COLO668 (cell line): ENCODE results near the gene ABLIM1.

ENCODE experiments used
- DNase-seq: peaks from one replicate; lab custom pipeline; 2025; ENCODE audit not compliant: unreplicated experiment; lab: John Stamatoyannopoulos, UW

ABLIM1 gene

DNA sequence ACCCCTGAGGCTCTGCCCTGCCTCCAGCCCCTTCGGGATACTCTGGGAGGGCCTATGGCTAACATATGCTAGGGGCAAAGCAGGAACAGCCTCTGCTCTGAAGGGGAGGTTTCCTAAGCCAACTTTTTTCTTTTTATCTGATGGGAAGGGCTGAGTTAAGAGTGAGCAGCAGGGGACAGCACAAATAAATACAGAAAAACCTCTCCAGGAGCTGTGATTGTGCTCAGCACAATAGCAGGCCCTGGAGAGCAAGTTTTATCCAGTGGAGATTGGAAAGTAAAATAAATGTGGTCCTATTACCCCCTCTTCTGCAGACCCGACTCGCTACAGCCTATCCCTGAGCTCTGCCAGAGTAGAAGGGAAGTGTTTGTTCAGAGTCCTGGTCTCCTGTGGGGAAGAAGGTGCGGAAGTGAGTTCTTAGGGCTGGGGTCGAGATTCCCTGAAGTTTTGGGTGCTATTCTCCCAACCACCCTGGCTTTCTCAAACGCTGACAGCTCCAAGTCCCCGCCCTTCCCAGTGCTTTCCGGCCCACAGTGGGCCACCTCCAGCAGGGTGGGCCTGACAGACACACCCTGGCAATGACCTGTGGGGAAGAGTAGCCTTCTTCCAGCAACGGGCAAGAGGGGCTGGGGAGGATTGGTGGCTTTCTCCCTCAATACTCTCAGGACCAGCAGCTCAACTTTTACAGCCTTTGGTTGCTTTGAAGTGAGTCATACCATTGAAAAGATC is 230.8 kb downstream of the ABLIM1 start:
- DNase-seq: no peak

DNA sequence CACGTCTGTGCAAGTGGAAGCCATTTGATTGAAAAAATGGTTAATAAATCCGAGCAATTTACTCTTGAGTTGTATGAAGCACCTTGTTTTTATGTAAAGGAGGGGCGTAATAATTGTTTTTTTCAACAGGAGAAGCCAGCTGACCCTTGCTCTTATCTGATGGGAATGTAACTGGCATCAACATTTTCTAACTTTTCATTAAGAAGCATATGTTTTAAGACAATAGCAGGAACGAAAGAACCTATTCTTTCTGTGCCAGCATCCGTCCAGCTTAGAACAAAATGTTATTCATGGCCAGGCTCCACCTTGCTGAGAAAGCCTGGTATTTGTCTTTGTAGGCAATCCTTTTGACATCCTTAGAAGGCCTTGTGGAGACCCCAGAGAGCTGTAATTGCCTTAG is 231.6 kb downstream of the ABLIM1 start:
- no peak for DNase-seq

DNA sequence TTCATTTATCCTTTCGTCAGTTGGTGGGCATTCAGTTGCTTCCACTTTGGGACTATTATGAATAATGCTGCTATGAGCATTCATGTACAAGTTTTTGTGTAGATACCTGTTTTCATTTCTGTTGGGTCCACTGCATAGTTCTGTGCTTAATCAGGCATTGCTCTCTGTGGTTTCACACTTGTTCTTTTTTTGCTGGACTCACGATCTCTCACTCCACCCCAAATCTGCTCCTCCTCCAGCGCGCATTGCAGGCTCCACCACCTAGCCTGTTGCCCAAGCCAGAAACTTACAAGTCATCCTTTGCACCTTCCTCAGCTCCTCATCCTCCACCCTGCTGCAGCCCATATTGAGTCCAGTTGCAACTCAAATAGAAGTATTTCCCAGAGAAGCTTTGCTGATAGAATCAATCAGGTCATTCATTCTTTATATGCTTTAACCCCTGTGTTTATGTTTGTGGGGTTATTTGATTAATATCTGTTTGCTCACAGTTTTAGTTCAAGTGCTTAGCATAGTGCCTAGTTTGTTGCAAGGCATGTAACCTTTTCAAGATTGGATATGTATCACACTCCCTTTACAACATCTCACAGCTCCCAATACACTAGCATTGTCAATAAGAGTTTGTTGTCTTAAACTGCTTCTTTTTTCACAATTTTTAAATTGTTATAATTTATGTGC is 237.1 kb downstream of the ABLIM1 start:
- no peak for DNase-seq

DNA sequence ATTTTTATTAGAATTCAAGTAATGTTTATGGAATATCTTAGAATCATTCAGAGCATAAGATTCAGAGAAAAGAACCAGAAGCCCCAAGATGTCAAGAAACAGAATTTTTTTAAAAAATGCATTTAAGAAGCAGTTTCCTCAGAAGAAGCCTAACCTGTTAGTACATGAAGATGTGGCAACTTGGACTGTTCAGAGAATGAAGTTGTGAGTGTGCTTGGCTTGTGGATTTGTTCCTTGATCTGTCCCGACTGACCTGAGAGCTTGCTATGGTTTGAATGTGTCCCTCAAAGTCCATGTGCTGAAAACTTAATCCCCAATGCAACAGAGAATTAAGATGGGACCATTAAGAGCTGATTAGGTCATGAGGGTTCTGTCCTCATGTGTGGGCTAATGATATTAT is 240.0 kb downstream of the ABLIM1 start:
- DNase-seq: no peak

DNA sequence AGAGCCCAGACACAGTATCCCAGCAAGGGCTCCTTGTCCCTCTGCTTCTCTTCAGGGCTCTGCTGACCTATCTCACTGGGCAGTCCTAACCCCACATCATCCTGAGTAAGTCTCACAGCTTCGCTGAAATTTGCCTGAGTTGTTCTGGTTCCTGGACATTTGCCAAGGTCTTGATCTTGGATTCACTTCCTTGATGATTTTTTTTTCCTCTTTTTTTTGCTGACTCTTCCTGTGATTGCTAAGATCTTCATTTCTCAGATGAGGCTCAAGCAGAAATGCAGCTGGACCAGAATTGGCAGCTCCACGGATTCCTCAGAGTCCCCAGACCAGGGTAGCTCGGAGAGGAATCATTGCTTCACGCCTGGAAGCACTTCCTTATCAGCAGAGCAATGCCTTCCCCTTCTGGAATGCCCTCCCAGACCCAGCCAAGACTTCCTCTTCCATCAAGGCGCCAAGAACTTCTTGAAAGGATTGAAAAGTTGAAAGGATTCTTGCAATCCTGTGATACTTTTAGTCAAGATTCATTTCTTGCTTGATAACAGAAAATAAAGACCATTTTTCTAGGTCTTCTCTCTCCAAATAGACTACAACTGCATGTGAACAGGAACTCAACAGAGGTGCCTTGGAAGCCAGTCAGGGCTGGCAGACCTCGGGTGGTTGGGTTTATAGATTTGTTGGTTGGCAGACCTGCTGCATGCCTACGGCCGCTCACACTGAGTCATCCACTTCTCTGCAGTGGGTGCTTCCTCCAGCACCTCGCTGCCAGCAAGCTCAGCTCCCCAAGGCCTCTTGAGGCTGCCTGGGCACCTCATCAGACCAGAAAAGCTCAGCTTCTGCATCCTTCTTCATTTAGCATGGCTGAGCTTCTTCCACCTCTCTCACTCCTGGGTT is 244.9 kb downstream of the ABLIM1 start:
- no peak for DNase-seq

DNA sequence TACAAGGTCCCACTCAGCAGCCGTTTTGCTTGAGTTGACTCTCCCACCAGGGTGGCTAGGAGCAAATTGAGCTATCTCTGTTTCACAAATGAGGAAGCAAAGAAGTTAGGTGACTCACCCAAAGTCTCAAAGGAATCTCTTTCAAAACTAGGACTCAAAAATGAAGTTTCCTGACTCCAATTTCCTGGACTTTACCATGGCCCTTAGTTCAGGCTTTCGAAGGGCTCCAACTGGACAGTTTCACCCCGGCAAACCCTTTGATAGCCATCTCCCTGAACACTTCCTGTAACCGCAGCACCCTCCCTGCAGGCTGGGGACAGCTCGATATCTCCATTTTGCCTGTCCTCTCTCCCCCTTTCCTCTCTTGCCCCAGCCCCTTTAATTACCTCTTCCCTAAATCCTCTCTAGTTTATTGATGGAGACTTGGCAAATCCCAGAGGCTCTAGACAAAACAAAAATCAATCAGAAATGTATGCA is 249.1 kb downstream of the ABLIM1 start:
- DNase-seq: no peak

DNA sequence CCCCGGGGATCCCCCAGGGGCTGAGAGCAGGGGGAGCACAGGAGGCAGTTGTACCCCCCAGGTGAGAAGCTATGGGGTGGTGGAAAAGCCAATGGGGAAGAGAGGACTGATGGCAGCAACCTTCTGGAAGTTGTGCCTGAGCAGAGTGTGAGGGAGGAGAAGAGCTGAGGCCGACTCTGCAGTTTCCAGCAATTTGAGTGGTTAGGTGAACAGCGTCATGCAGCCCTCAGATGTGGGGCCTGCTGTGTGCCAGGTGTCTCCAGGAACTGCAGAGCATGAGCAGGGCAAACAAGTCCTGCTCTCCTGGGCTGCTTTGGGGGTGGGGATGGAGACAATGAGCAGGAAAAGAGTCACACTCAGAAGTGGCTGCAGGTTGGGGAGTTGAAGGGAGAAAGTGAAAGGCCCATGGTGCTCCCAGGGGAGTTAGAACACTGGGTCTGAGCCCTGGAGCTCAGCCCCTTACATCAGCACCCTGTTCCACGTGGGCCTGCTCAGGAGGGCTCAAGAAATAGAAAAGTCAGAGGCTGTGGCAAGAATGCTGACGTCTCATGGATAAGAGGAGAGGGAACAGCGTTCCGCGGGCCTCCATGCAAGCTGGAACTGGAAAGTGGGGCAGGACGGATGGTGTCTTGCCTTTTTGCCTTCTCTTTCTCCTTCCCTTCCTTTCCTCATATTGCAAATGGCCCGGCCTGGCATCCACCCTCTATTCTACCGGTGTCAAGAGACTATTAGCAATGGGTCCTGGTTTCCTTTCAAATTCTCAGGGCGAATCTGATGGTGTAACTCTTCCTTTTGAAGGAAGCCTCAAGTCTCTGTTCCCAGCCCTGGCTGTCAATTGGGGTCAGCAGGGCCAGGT is 249.7 kb downstream of the ABLIM1 start:
- DNase-seq: peak; percentile 22

DNA sequence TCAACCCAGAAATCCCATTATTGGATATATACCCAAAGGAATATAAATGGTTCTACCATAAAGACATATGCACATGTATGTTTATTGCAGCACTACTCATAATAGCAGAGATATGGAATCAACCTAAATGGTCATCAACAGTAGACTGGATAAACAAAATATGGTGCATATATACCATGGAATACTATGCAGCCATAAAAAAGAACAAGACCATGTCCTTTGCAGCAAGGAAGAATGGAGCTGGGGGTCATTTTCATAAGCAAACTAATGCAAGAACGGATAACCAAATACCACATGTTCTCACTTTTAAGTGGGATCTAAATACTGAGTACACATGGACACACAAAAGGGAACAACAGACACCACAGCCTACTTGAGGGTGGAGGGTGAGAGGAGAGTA is 251.6 kb downstream of the ABLIM1 start:
- no peak for DNase-seq

DNA sequence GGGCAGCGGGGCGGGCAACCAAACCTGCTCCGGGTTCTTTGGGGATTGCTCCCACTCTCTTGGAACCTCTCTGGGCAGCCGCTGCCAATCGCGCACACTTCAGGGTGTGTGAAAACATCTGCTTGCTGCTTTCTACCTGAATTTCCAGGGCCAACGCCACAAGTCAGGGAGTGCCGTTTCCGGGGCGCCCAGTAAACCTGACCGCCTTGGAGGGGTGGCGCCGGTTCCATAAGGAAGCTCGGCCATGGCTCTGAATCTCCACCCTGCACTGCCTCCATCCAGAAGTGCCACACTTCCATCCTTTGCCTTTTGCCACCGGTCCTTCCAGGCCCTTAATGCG is 253.1 kb downstream of the ABLIM1 start:
- DNase-seq: no peak

DNA sequence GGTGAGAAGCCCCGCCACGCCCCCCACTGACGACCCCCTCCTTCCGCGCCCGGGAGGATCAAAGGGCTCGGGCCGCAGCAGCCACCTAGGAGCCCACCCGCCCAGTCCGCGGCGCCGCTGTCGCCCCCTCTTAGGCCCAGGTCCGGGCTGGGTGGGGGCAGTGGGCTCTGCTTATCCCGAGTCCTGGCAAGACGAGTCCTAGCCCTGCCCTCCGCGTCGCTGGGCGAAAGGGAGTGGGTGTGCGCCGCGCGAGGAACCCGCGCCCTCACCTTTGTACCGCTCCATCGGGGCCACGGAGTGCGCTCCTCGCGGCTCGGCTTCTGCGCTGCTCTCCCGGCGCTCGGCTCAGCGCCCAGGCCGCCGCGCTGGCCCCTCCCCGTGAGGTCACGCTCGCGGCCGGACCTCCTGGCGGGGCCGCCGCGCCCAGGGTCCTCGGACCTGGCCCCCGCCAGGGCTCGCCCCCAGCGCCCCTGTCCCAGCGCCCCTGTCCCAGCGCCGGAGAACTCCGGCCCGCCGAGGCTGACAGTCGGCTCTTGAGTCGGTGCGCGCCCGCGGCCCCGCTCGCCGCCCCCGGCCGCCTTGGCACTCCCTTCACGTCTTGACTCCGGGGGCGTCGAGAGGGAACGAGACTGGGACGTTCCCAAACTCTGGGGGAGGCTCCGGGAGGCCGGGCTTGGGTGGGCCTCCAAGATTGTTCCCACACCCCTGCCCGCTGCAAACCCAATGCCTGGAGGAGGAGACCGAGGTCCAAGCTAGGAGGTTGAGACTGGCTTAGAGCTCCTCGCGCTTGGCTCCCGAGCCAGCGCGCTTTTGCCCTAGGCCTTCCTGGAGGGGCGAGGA is 253.7 kb downstream of the ABLIM1 start, which contains the start of gene AFAP1L2:
Gene AFAP1L2, minus strand, starts transcription at position 332 of the 840 bp plus-strand sequence. Its CDS starts 47 bp downstream, at position 285.
- peak; percentile 32 for DNase-seq

DNA sequence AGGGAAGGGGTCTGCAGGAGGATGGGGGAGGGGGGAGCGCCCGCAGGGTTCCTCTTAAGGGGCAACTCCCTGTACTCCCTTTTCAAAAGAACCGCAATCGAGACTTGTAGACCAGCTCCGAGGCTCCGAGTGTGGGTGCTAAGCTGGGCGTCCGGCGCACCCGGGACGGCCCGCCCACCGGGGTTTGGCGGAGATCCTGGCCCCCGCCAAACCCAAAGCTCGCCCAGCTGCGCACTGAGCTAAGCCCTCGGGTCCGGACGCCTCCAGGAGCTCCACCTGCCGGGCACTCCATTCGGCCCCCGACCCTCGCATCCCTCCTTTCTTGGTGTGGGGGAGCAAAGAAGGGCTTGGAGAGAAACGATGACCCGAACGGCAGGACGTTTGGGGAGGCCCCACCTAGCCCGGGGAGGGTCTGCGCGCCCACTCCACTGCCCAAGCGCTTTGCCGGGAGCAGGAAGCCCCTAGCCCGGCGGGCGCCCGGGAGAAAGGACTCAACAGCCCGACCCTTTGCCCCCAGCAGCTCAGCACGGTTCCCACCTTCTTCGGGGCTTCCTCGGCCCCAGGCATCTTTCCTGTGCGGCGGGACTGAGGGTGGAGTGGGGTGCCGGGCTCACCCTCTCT is 254.4 kb downstream of the ABLIM1 start:
- no peak for DNase-seq

DNA sequence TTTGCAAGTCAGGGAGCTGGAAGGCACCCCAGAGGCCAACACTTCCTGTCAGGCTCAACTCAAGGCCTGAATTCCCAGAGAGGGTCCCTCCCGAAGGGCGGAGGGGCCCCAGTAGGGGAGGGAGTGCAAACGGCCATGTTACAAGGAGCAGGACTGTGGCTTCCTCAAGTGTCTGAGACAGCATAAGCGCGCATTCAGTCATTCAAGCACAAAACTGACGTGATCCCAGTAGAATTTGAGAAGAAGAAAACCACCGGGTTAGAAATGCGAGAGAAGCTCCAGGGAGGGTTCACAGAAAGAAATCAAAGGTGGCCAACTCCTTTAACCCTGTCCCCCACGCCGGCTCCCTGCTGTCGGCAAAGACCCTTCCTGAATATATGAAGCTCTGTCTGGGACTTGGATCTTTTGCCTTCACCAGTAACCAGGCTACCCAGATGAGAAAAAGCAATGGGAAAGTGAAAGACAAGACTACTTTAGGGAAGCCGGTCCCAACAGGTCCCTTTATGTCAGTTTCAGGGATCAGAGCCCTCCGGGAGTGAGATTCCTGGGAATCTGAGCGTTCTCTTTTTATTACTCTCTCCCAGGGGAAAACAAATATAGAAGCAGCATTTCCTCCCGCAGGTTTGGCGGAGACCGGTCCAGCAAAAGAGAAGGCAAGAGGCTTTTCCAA is 255.1 kb downstream of the ABLIM1 start:
- DNase-seq: no peak

DNA sequence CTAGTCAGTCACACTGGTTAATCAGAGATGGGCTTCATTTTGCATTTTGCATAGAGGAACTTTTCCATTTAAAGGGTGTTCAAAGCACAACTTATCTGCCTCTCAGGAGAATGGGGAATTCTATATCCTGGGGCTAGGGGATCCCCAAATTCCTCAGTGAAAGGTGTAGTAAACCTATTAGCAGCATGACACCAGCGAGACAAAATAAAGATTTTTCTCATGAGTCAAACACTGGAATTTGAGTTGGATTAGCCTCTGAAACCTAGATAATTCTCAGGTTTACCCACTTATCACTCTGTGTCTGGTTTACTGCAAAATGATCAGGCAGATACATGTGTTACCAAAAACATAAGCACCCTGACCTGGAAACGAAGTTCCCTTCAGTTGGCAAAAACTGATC is 255.8 kb downstream of the ABLIM1 start:
- DNase-seq: no peak

DNA sequence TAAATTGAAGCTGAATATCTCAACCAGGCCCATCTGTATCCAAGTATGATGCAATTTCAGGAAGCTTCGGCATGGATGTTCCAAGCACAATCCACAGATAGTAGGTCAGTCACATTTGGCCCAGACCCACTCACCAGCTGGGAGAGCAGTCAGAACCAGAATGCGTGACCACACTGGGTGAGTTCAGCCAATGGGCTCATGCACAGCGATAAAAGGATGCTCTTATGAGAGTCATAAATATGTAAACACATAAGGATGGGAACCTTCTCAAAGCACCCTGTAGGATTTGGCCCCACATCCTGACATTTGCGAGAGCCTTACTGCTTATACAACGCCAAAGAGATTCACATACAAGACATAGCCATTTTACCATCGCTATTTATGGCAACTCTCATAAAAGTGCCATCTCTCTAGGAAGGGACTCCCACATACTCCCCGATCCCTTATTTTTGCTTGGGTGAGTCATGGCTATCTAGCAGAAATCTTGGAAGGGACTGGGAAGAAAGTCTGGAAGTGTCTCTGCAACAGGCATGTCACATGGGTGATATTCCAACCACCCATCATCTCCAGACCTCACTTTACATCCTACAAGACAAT is 256.8 kb downstream of the ABLIM1 start:
- no peak for DNase-seq

DNA sequence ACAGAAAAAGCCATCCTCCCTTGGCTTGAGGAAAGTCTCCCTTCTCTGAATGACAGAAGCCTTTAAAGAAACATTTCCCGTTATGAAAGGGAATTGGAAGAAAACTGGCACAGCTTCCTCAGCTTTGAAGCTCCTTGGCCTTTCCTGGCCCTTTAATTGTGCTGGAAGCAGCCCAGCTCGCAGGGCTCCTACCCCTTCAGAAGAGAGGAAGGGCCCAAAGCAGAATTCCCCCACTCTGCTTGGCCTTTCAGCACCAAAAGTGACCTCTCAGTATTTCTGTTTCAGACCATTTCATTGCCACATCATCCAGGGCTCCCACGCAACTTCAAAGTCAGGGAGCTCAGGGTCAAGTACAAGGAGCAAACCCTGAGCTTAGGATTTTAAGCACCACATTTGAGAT is 258.0 kb downstream of the ABLIM1 start:
- no peak for DNase-seq

DNA sequence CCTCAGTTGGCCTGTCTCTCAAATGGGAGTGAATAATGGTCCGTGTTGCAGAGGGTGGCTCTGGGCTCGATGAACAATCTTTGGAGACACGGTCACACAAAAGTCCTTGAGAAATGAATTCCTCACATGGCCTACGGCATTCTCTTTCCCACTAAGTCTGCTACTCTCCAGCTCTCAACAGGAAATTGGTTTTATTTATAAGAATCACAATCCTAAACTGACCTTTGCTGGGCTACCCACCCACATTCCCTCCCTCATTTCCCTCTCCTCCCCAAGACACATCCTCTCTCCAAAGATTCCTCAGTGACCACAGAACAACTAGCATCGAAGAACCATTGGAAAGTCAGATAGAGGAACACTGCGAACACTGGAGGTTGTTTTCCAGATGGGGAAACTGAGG is 258.5 kb downstream of the ABLIM1 start:
- no peak for DNase-seq

DNA sequence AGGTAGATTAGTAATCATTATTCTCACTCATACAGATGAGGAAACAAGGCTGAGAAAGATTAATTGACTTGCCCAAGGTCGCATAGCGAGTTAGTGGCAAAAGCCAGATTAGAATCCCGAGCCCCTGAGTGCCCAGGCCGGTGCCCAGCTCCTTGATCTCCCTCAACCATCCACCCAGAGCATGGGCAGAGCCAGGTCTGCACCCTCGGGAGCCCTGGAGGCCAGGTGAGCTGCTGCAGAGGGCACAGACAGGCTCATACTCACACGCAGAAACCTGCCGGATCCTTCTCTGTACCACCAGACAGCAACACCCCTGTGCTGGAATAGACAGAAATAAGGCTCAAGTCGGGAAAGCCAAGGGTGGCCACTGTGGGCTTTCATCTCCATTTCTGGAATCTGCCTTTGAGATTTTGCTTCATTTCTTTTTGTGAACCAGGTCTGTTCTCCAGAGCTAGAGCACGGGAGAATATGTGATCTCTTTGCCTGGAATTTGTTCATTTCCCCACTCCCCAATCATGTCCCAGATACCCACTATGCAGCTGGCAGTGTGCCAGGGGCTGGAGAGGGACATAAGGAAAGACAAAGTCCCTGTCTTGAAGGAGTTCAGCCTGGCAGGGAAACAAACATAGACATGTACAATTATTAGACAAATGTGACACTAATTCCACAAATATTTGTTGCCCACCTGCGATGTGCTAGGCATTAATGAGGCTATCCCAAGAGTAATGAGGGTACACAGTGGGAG is 259.3 kb downstream of the ABLIM1 start:
- DNase-seq: no peak

DNA sequence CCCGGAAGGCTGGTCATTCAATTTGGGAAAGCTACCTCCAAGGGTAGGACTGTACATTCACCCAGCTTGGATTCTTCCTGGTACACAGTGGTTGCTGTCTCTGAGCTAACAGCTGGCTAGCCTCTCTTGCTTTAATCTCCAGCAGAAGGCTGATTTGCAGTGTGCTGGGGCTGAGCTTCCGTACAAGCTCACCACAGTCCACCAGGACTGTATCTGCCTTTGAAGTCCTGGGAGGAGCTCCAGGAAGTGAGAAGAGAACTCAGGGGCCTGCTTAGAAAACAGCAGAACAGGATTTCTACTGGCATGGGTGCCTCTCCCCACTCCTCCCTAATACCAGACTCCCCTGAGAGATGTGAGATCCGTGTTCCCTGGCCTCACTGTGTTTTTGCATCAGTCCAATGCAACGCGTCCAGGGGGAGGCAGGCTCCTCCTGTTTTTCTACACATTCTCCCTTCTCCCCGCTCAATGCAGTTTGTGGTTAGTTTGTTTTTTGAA is 260.4 kb downstream of the ABLIM1 start:
- DNase-seq: no peak
